T-helper 22 cell (primary cell): ENCODE measurements around the gene SEMA4B.

Experiments used
- DNase-seq: peaks from one replicate; pipeline ENCODE4 v3.0.0-alpha.2; 2020; ENCODE audit warnings: low read depth

Gene SEMA4B

GRCh38 chr15:90205050-90205848, 4.1 kb downstream of the SEMA4B start:
- no peak for DNase-seq

- no peak for DNase-seq
These were observed 4.8 kb downstream of the SEMA4B start for GRCh38 chr15:90205886-90206285.

- DNase-seq: no peak
These were observed 6.1 kb downstream of the SEMA4B start for GRCh38 chr15:90207252-90207651.

- DNase-seq: no peak
These were observed 7.2 kb downstream of the SEMA4B start for GRCh38 chr15:90208356-90208755.

- DNase-seq: no peak
These were observed 8.5 kb downstream of the SEMA4B start for GRCh38 chr15:90209591-90209990.

- DNase-seq: no peak
These were observed 9.5 kb downstream of the SEMA4B start for GRCh38 chr15:90210593-90210992.

GRCh38 chr15:90211009-90211408, 9.9 kb downstream of the SEMA4B start:
- DNase-seq: no peak

GRCh38 chr15:90211440-90212143, 10.5 kb downstream of the SEMA4B start:
- DNase-seq: no peak

GRCh38 chr15:90212221-90213098, 11.3 kb downstream of the SEMA4B start:
- no peak for DNase-seq

GRCh38 chr15:90213122-90213817, 12.1 kb downstream of the SEMA4B start:
- no peak for DNase-seq

- no peak for DNase-seq
These were observed 12.7 kb downstream of the SEMA4B start for GRCh38 chr15:90213818-90214204.

GRCh38 chr15:90214553-90215196, 13.5 kb downstream of the SEMA4B start:
- no peak for DNase-seq

- no peak for DNase-seq
These were observed 16.7 kb downstream of the SEMA4B start for GRCh38 chr15:90217671-90218394.

- DNase-seq: no peak
These were observed 18.5 kb downstream of the SEMA4B start for GRCh38 chr15:90219421-90220141.

GRCh38 chr15:90221246-90221900, 20.2 kb downstream of the SEMA4B start:
- no peak for DNase-seq

GRCh38 chr15:90222547-90222946, 21.4 kb downstream of the SEMA4B start:
- no peak for DNase-seq

GRCh38 chr15:90223441-90224165, 22.5 kb downstream of the SEMA4B start:
- DNase-seq: no peak

- DNase-seq: no peak
These were observed 23.9 kb downstream of the SEMA4B start for GRCh38 chr15:90225047-90225446.
